AG09309 (cell line): ENCODE results near the gene RPL11.
A peak's percentile ranks its signal among the peaks of the same experiment; 100 is the strongest.
"Not testable (repeated sequence)": the region's sequence is repeated elsewhere in the genome, so short reads cannot be mapped to it uniquely, and the experiment has no call there.

Source experiments
- DNase-seq: peaks from one replicate; pipeline ENCODE4 v3.0.0-alpha.2; 2010; ENCODE audit warnings: low read depth
- H3K4me3 ChIP-seq: 2 replicates; pipeline ENCODE4 v1.5.1; 2011; ENCODE audit warnings: mild to moderate bottlenecking, low read depth, low read length, moderate library complexity; ENCODE audit not compliant: control insufficient read depth
- TF ChIP-seq, protein P1 (sequence below): IDR thresholded peaks from 2 replicates; pipeline ENCODE4 v1.5.1; 2011; ENCODE audit warnings: mild to moderate bottlenecking, low read depth, low read length, inconsistent platforms; ENCODE audit not compliant: insufficient read depth, control insufficient read depth; ENCODE audit errors: missing control alignments

Gene RPL11

DNA sequence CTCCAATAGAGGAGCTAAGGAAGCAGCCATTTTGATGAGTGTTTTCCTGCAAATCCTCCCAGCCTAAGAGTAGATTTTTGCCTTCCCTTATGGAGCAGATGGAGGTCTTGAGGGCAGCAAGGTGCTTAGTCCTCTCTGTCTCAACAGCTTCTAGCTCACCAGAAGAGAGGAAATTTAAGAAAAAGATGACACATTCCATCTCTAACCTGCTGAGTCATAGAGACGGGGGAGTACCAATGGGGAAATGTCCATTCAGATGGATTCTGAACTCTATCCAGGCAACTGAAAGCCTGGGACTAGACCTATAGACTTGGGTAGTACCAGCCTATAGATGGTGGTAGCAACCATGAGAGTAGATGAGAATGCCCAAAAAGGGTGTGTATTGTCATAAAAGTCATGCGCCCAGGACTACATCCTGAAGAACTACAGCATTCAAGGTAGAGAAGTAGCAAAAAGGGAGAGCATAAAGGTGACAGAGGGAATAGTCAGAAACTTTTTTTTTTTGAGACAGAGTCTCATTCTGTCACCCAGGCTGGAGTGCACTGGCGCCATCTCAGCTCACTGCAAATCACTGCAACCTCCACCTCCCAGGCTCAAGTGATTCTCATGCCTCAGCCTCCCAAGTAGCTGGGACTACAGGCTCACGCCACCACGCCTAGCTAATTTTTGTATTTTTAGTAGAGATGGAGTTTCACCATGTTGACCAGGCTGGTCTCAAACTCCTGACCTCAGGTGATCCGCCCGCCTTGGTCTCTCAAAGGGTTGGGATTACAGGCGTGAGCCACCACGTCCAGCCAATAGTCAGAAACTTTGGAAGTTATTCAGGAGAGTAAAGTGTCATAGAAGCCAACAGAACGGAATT is 41.0 kb downstream of the RPL11 start:
- TF ChIP-seq, protein P1, sequence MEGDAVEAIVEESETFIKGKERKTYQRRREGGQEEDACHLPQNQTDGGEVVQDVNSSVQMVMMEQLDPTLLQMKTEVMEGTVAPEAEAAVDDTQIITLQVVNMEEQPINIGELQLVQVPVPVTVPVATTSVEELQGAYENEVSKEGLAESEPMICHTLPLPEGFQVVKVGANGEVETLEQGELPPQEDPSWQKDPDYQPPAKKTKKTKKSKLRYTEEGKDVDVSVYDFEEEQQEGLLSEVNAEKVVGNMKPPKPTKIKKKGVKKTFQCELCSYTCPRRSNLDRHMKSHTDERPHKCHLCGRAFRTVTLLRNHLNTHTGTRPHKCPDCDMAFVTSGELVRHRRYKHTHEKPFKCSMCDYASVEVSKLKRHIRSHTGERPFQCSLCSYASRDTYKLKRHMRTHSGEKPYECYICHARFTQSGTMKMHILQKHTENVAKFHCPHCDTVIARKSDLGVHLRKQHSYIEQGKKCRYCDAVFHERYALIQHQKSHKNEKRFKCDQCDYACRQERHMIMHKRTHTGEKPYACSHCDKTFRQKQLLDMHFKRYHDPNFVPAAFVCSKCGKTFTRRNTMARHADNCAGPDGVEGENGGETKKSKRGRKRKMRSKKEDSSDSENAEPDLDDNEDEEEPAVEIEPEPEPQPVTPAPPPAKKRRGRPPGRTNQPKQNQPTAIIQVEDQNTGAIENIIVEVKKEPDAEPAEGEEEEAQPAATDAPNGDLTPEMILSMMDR: no peak
- H3K4me3 ChIP-seq: no peak overlapping the region
- DNase-seq: no peak

DNA sequence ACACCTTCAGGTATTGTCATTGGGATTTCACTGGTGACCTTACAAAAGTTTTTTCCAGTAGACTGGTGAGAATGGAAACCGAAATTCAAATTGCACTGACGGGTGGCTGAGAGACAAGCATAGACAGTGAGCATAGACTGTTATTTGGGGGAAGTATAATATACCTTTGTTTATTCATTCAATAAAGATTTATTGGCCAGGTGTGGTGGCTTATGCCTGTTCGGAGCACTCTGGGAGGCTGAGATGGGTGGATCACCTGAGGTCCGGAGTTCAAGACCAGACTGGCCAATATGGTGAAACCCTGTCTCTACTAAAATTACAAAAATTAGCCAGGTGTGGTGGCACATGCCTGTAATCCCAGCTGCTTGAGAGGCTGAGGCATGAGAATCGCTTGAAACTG is 41.7 kb downstream of the RPL11 start:
- H3K4me3 ChIP-seq, DNase-seq: not testable (repeated sequence)

DNA sequence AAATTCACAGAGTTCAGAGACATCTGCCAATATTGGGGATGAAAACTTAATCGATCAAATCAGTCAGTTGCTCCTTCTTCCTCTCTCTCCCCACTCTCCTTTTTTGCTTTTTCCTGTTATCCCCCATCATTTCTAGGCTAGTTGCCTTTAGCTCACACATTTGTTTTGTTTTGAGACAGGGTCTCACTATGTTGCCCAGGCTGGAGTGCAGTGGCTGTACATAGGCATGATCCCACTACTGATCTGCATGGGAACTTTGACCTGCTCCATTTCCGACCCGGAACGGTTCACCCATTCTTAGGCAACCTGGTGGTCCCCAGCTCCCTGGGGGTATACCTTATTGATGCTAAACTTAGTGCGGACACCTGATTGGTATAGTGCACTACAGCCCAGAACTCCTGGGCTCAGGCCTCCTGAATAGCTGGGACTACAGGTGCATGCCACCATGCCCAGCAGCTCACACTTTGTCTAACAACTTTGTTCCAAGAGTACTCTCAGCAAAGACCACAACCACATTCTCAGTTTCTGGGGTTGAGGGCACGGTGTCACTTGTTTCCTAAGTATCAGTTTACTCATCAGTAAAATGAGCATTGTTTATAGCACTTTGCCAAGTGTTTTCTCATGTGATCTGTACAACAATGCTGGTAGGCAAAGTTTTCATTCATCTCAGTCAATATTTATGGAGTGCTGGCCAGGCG is 45.0 kb downstream of the RPL11 start:
- no peak for DNase-seq
- no peak overlapping the region for H3K4me3 ChIP-seq
- TF ChIP-seq, protein P1: no peak

DNA sequence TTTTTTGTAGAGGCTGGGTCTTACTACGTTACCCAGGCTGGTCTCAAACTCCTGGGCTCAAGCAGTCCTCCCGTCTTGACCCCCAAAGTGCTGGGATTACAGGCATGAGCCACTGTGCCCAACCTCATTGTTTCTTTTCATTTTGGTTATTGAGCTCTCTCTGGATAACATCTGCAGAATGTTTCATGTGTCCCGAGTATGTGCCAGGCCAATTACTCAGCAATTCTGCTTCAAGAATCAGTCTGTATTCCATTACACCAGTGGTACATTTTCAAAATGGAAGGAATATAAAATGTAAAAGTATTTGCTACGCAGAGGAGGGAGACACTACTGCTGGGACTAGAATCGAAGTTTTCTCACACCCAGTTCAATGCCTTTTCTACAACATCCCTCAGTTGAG is 50.0 kb downstream of the RPL11 start:
- TF ChIP-seq, protein P1: no peak
- no peak for DNase-seq
- no peak overlapping the region for H3K4me3 ChIP-seq

DNA sequence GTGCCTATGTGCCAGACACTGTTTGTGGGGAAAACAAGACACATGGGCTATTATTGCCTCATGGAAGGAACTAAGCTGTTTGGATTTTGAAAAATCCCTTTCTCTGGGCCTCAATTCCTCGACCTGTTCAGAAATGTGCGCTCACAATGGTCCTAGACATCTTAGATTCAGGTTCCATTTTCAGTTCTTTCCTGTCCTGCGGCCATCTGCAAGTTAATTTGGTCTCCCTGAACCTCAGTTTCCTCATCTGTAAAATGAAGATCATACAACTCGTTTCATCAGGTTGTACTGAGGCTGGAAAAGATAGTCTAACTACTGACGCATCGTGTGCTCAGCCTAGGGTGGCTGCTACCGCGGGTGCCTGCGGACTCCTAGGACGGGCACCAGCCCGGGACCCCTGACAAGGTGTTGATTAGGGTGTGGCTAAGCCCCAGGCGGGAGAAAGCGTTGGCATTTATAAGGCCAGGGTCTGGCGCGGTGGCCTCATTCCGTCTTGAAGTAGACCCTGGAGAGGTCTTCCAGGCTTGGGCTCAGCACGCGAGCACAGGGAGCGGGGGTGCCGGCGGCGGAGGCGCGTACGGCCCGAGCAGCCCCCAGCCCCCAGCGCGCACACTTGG is 51.2 kb downstream of the RPL11 start:
- TF ChIP-seq, protein P1: no peak
- DNase-seq: no peak
- H3K4me3 ChIP-seq: peak overlapping the region; percentile 65

DNA sequence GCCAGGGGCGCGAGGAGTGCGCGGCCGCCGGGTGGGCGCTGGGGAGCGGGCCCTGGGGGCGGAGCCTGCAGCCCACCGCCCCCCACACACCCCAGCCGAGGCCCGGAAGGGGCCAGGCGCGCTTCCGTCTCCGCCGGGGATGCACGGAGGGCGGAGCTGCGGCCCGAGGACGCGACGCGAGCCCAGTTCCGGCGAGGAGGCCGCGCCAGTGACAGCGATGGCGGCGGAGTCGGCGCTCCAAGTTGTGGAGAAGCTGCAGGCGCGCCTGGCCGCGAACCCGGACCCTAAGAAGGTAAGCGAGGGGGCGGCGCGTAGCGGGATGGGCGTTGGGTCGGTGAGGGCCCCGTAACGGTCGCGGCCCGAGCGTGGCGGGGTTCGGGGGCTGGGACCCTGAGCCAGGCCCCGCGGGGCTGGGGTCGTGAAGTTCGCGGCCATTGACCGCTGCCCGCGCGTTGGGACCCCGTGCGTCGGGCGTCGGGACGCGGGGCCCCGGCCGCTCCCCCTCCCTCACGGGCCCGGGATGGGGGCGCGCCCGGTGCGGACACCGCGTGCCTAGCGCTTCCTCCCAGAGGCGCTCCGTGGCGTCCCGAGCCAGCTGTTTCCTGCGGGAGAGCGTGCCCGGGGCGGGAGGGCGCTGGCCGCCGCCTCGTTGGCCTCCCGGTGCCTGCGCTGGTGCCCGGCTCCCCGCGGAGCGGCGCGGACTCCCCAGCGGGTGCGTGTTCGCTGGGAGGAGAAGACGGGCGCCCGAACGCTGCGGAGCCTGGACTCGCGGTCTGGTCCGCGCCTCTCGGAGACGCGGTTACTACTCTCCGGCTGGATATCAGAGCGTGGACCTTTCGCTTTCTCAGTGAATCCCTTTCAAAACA is 51.9 kb downstream of the RPL11 start, which contains the start of gene ELOA:
Gene ELOA, plus strand, starts transcription at position 185 of the 866 bp plus-strand sequence. Its CDS starts 33 bp downstream, at position 218.
- H3K4me3 ChIP-seq: peak within 1 kb of the TSS; percentile 65
- DNase-seq: no peak
- TF ChIP-seq, protein P1: no peak
